OCI-LY3 (cell line): ENCODE measurements around the gene ADAMTS3.

Source experiments
- CTCF ChIP-seq: fragments of 200-600, 300-600 bp; sonication (generic); IDR thresholded peaks from 2 replicates; pipeline ENCODE4 v1.5.1; 2014; ENCODE audit warnings: antibody characterized with exemption, low read length, low read depth
- EZH2phosphoT487 ChIP-seq: fragments of 200-600 bp; shearing (Covaris generic); IDR thresholded peaks from 2 replicates; pipeline ENCODE4 v1.6.1; 2018; ENCODE audit warnings: antibody characterized with exemption, mixed run types, low read depth

- TF ChIP-seq CTCF (no peak), EZH2phosphoT487 (no peak)
Measured at GRCh38 chr4:72312032-72312650, 256.9 kb downstream of the ADAMTS3 start.
